ENCODE data around the gene UTP4. TPM values are rescaled to one million over a fixed set of nuclear protein-coding genes. Genes with fewer than 3 reads are reported as not detected.
A peak's percentile ranks its signal among the peaks of the same experiment; 100 is the strongest.

Gene UTP4
- total and polyA plus RNA-seq, 2 donors (not counting 3 experiments of a cell fraction or from before 2014, with no cell fraction given): 56.1 to 59.5 TPM

DNA sequence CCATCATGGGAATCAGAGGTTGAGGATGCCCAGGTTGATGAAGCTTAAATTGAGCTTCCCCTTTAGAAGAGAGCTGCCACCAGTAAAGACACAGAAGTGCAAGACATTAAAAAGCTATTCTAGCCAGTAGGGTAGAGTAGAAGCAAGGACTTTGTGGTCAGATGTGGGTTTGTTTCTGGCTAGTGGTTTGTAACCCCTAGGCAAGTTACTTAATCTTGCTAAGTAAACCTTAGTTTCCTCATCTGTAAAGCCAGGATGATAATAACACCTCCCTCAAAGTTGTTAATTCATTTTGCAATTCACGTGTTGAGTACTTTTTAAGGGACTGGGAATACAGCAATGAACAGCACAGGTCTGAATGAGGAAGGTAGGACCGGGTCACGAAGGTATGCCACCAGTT lies 58.1 kb downstream of the UTP4 start:
- Histone ChIP-seq H3K27ac (ENCODE audit: insufficient read depth, low read depth, low read length) (no peak overlapping the region), H3K27me3 (ENCODE audit: control insufficient read depth in 2 of 2, insufficient read depth in 2 of 2, low read length in 2 of 2) (no peaks in the 10 kb centered on the region), H4K20me1 (replicated peaks; ENCODE audit: control insufficient read depth, extremely low read depth, insufficient read depth, low read length) (peaks cover 4% of the 10 kb centered on the region), H3K9me1 (replicated peaks; ENCODE audit: control insufficient read depth, extremely low read depth, insufficient read depth, low read length) (no peaks in the 10 kb centered on the region), H3K9ac (replicated peaks; ENCODE audit: extremely low read depth, insufficient read depth, low read length) (no peak overlapping the region), H3K79me2 (ENCODE audit: control insufficient read depth, insufficient read depth, low read length) (peaks cover 78% of the 10 kb centered on the region), H3K4me3 (replicated peaks in 1 of 3; ENCODE audit: insufficient read depth in 1 of 3, low read depth in 1 of 3, low read length in 3 of 3) (no peak overlapping the region), H2AFZ (ENCODE audit: low read depth, low read length) (no peak overlapping the region), H3K9me3 (replicated peaks; ENCODE audit: control insufficient read depth, insufficient read depth, low read length) (no peaks in the 10 kb centered on the region), H3K4me2 (ENCODE audit: insufficient read depth, low read length) (peak overlapping the region; percentile 99), H3K36me3 (ENCODE audit: control insufficient read depth in 2 of 2, extremely low read depth in 1 of 2, insufficient read depth in 2 of 2, low read length in 2 of 2) (no peaks in the 10 kb centered on the region), H3K4me1 (ENCODE audit: control insufficient read depth, extremely low read depth, insufficient read depth, low read length) (peaks cover 31% of the 10 kb centered on the region)
- CTCF ChIA-PET: interaction anchor here (0.8 to 1.2 kb wide), 5 partner anchors 11 to 95 kb away, joined by 3 to 5 read pairs (median 3); no protein-coding TSS in a partner anchor
- DNase-seq (ENCODE audit: low read depth, low spot score) (no peak), FAIRE-seq (no peak)
- POLR2A ChIA-PET: no interaction called here
- intact Hi-C loops (cut with micrococcal nuclease): no loop called here
- dilution Hi-C loops (cut with MboI; ENCODE audit: extremely low pct_ligation_motif_present, low sequenced_read_pairs): no loop called here
- TF ChIP-seq, protein P1, sequence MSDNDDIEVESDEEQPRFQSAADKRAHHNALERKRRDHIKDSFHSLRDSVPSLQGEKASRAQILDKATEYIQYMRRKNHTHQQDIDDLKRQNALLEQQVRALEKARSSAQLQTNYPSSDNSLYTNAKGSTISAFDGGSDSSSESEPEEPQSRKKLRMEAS (IDR thresholded peaks at IDR 0.05; ENCODE audit: insufficient read depth, insufficient read length): no peak
- TF ChIP-seq JUN (IDR thresholded peaks at IDR 0.05; ENCODE audit: borderline replicate concordance, insufficient read depth, insufficient read length, low read depth) (no peak), GATA2 (IDR thresholded peaks at IDR 0.05; ENCODE audit: insufficient read depth, insufficient read length, low read depth, low read length) (no peak), POLR2AphosphoS5 (IDR thresholded peaks at IDR 0.05; ENCODE audit: insufficient read depth, low read depth, low read length) (no peak), POLR2A (IDR thresholded peaks at IDR 0.05; ENCODE audit: low read depth, low read length) (no peak), MYC (IDR thresholded peaks at IDR 0.05; ENCODE audit: low read depth, low read length) (no peak), FOS (IDR thresholded peaks at IDR 0.05; ENCODE audit: borderline replicate concordance, insufficient read depth, low read length) (no peak), EZH2 (IDR thresholded peaks at IDR 0.05; ENCODE audit: borderline replicate concordance, low read depth, low read length, severe bottlenecking) (no peak)
- TF ChIP-seq, protein P2, sequence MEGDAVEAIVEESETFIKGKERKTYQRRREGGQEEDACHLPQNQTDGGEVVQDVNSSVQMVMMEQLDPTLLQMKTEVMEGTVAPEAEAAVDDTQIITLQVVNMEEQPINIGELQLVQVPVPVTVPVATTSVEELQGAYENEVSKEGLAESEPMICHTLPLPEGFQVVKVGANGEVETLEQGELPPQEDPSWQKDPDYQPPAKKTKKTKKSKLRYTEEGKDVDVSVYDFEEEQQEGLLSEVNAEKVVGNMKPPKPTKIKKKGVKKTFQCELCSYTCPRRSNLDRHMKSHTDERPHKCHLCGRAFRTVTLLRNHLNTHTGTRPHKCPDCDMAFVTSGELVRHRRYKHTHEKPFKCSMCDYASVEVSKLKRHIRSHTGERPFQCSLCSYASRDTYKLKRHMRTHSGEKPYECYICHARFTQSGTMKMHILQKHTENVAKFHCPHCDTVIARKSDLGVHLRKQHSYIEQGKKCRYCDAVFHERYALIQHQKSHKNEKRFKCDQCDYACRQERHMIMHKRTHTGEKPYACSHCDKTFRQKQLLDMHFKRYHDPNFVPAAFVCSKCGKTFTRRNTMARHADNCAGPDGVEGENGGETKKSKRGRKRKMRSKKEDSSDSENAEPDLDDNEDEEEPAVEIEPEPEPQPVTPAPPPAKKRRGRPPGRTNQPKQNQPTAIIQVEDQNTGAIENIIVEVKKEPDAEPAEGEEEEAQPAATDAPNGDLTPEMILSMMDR (IDR thresholded peaks at IDR 0.05; ENCODE audit: extremely low read depth in 1 of 2, insufficient read depth in 1 of 2, low read depth in 1 of 2, low read length in 2 of 2): no peak
- BruUV-seq (replicated peaks): no TSS peak

Data from endothelial cell of umbilical vein (primary cell).